ENCODE measurements around the gene GRAP2.

GRAP2 gene

DNA sequence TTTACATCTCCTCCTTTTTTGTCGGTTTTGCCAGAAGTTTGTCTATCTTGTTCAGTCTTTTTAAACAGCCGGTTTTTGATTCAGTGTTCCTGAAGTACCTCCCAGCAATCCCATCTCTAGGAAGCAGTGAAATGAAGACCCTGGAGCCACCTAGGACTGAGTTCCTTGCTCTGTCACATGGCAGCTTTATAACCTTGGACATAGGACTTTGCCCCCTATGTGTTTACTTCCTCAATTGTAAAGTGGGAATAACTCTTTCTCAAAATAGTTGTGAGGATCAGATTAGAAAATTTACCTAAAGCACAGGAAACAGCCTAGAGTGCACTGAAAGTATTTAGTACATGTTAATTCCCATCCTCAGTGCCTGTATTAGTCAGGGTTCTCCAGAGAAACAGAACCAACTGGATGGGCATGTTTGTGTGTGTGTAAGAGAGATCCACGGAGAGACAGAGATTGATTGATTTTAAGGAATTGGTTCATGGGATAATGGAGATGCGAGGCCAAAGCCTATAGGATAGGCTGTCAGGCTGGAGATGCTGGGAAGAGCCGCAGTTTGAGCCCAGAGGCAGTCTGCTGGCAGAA lies 113.9 kb downstream of the GRAP2 start:
- DNase-seq (ENCODE audit: low read depth), result no peak

DNA sequence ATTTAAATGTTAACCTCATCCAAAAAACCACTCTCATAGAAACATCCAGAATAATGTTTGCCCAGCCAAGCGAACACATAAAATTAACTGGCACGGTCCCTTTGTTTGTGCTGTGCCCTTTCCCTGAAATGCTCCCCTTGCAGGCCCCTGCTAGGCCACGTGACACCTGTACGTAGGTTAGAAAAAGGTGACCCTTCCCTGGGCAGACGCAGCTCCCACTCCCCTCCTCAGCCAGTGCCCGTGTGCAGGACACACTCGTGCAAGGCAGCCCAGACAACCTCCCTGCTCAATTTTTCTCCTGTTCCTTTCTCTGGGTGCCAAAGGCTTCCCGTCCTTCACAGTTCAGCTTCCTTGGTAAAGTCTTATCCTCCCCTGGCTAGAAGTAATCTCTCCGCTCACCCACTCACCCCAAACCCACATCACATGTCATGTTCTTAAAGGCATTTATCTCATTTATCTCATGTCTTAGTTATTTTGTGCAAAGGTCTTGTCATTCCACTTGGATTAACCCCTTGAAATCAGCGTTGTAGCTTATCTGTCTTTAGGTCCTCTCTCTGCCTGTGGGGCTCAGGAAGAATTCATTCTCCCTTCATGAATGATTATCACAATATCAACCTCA lies 114.6 kb downstream of the GRAP2 start:
- DNase-seq (ENCODE audit: low read depth), result no peak

DNA sequence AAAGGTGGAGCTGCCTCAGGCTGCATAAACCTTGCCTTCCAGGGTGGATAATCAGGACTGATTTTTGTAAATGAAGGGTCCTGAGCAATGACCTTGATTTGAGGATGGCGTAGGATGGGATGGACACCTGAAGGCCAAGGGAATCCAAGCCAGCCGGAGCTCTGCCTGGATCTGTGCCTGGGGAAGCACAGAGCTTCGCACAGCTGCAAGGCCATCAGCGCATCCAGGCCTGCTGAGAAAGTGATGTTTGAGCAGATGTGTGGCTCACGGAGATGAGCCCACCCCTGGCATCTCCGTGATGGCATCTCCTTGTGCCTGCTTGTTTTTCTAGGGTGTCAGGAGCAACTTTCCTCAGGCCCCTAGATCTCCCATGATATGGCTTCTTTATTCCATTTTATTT lies 117.2 kb downstream of the GRAP2 start:
- DNase-seq (ENCODE audit: low read depth), result no peak

DNA sequence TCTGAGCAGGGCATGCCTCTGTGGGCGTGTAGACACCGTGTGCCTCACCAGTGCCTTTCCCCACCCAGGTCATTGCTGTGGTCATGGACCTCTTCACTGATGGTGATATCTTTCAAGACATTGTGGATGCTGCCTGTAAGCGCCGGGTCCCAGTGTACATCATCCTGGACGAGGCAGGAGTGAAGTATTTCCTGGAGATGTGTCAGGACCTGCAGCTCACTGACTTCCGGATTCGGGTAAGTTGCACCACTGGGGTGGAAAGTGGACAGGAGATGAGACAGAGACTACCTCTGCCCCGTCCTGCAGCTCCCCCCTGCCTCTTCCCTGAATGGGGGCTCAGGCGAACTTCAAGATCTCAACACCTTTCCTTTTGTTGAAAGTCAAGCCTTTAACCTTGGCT lies 118.2 kb downstream of the GRAP2 start:
- DNase-seq (ENCODE audit: low read depth), result no peak

DNA sequence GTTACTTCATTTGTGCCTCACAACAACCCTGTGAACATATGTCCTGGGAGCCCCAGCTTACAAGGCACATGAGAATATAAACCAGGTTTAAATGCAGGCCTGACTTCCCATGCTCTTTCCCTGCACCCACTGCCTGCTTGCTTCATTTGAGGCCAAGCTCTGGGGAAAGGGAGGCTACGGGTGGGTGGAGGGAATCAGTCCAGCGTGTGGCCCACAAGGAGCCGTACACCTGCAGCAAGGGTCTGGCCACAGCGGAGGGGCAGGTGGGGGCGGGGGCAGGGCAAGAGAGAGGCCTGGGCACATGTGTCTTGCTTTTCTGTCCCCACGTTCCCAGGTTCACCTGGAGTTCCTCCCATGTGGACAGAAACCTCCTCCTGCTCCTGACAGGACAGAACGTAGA lies 120.1 kb downstream of the GRAP2 start:
- no peak for DNase-seq (ENCODE audit: low read depth)

DNA sequence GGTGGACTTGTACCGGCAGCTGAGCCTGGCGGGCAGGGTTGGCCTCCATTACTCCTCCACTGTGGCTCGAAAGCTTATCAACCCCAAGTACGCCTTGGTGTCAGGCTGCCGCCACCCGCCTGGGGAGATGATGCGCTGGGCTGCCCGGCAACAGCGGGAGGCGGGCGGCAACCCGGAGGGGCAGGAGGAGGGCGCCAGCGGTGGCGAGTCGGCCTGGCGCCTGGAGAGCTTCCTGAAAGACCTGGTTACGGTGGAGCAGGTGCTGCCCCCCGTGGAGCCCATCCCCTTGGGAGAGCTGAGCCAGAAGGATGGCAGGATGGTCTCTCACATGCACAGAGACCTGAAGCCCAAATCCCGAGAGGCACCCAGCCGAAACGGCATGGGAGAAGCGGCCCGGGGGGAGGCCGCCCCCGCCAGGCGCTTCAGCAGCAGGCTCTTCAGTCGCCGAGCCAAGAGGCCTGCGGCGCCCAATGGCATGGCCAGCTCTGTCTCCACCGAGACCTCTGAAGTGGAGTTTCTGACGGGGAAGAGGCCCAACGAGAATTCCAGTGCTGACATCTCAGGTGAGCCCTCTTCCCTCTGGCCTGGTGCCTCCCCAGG lies 120.6 kb downstream of the GRAP2 start:
- DNase-seq (ENCODE audit: low read depth), result no peak

DNA sequence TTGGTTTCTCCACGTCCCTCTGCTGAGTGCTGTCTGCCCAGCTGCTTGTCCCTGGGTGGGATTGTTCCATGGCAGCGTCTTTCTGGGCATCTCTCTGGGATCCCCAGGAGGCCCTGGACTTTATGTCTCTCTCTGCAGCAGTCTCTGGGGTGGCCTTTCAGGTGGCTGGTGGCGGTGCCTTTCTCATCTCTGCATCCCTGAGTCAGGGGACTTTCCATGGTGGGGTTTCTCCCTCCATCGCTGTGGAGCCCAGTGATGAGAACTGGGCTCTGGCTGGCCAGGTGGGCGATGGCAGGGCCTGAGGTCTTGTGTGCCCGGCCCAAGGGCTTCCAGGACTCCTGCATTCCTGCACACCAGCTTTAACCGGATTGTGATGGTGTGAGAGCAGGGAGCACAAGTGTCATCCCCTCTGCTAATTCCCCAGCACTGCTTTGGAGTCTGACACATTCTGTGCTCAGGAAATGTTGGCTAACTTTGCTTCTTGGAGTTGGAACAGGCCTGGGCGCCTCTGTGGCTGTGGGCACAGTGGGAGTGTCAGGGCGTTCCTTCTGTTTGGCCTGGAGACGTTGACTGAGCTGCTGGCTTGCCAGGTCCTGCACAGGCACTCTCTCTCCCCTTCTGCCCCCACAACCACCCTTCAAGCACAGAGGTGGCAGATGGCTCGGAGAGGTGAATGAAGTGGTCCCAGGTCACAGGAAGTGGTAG lies 121.8 kb downstream of the GRAP2 start:
- DNase-seq (ENCODE audit: low read depth), result no peak

All from stromal cell of bone marrow (primary cell).